ENCODE measurements around the gene FCN3. TPM values are rescaled to one million over a fixed set of nuclear protein-coding genes. Genes with fewer than 3 reads are reported as not detected.

The FCN3 gene
- total RNA-seq, 1 donor from 2014 or later: not detected

GRCh38 chr1:27335506-27336422, 38.9 kb downstream of the FCN3 start:
- Mint-ChIP-seq H3K27ac (ENCODE audit: unreplicated experiment) (no peak overlapping the region), H3K4me1 (peaks cover 14% of the 10 kb centered on the region), H3K27me3 (ENCODE audit: low read depth) (no peaks in the 10 kb centered on the region), H3K36me3 (ENCODE audit: low read depth) (peaks cover 5% of the 10 kb centered on the region), H3K9me3 (no peaks in the 10 kb centered on the region), H3K4me3 (no peak overlapping the region)
- no peak for TF ChIP-seq CTCF (conservative IDR thresholded peaks at IDR 0.05)
- no peak for DNase-seq (ENCODE audit: low read depth, low spot score)

- no peak for TF ChIP-seq CTCF (conservative IDR thresholded peaks at IDR 0.05)
- no peaks in the 10 kb centered on the region for H3K27me3 Mint-ChIP-seq (ENCODE audit: low read depth)
- H3K27ac Mint-ChIP-seq (ENCODE audit: unreplicated experiment): no peak overlapping the region
- no peak for DNase-seq (ENCODE audit: low read depth, low spot score)
- no peaks in the 10 kb centered on the region for H3K9me3 Mint-ChIP-seq
- H3K4me3 Mint-ChIP-seq: no peak overlapping the region
- H3K36me3 Mint-ChIP-seq (ENCODE audit: low read depth): peaks cover 5% of the 10 kb centered on the region
- H3K4me1 Mint-ChIP-seq: peaks cover 5% of the 10 kb centered on the region
Measured at GRCh38 chr1:27333717-27334279, 40.8 kb downstream of the FCN3 start.

- Mint-ChIP-seq H3K4me3 (peak overlapping the region; percentile 43), H3K27me3 (ENCODE audit: low read depth) (no peaks in the 10 kb centered on the region), H3K9me3 (no peaks in the 10 kb centered on the region), H3K27ac (ENCODE audit: unreplicated experiment) (no peak overlapping the region), H3K36me3 (ENCODE audit: low read depth) (peaks cover 5% of the 10 kb centered on the region), H3K4me1 (no peaks in the 10 kb centered on the region)
- peak; percentile 68 for DNase-seq (ENCODE audit: low read depth, low spot score)
- peak; percentile 77 for TF ChIP-seq CTCF (conservative IDR thresholded peaks at IDR 0.05)
Measured at GRCh38 chr1:27332536-27333281, 41.9 kb downstream of the FCN3 start.

GRCh38 chr1:27331922-27332321, 42.7 kb downstream of the FCN3 start:
- H3K27ac Mint-ChIP-seq (ENCODE audit: unreplicated experiment): no peak overlapping the region
- H3K4me3 Mint-ChIP-seq: no peak overlapping the region
- H3K36me3 Mint-ChIP-seq (ENCODE audit: low read depth): peaks cover 5% of the 10 kb centered on the region
- H3K4me1 Mint-ChIP-seq: no peaks in the 10 kb centered on the region
- no peaks in the 10 kb centered on the region for H3K27me3 Mint-ChIP-seq (ENCODE audit: low read depth)
- no peak for DNase-seq (ENCODE audit: low read depth, low spot score)
- TF ChIP-seq CTCF (conservative IDR thresholded peaks at IDR 0.05): no peak
- no peaks in the 10 kb centered on the region for H3K9me3 Mint-ChIP-seq

- DNase-seq (ENCODE audit: low read depth, low spot score): no peak
- Mint-ChIP-seq H3K9me3 (no peaks in the 10 kb centered on the region), H3K4me1 (no peaks in the 10 kb centered on the region), H3K4me3 (no peak overlapping the region), H3K27me3 (ENCODE audit: low read depth) (no peaks in the 10 kb centered on the region), H3K36me3 (ENCODE audit: low read depth) (peaks cover 5% of the 10 kb centered on the region), H3K27ac (ENCODE audit: unreplicated experiment) (no peak overlapping the region)
- no peak for TF ChIP-seq CTCF (conservative IDR thresholded peaks at IDR 0.05)
Measured at GRCh38 chr1:27331426-27331825, 43.2 kb downstream of the FCN3 start.

Measured in neural crest cell (in vitro differentiated cells).